Measurements from ENCODE around the gene LST1.

DNA sequence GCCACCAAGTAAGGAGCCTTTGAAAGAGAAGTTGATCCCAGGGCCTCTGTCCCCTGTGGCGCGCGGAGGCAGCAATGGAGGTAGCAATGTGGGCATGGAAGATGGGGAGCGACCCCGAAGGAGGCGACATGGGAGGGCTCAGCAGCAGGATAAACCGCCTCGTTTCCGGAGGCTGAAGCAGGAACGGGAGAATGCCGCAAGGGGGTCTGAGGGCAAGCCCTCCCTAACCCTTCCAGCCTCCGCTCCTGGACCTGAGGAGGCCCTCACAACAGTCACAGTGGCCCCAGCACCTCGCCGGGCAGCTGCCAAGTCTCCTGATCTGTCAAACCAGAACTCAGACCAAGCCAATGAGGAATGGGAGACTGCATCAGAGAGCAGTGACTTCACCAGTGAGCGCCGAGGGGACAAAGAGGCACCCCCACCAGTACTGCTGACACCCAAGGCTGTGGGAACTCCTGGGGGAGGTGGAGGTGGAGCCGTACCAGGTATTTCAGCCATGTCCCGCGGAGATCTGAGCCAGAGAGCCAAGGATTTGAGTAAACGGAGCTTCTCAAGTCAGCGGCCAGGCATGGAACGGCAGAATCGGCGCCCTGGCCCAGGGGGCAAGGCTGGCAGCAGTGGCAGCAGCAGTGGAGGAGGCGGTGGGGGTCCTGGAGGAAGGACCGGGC lies 46.3 kb downstream of the LST1 start:
- TF ChIP-seq EZH2 (IDR thresholded peaks at IDR 0.05; ENCODE audit: low read length, missing control alignments): no peak
- TF ChIP-seq CTCF (conservative IDR thresholded peaks at IDR 0.05 in 1 of 2, IDR thresholded peaks at IDR 0.05 in 1 of 2; ENCODE audit: low read depth in 1 of 2, low read length in 2 of 2): no peak
